ENCODE measurements around the gene PRICKLE4. TPM values are rescaled to one million over a fixed set of nuclear protein-coding genes. Genes with fewer than 3 reads are reported as not detected.

PRICKLE4 gene
- total and polyA plus RNA-seq, 2 of the 13 experiments (the other 11 are each of a cell fraction or from before 2014, with no cell fraction given) = 0.92 to 1.2 TPM

DNA sequence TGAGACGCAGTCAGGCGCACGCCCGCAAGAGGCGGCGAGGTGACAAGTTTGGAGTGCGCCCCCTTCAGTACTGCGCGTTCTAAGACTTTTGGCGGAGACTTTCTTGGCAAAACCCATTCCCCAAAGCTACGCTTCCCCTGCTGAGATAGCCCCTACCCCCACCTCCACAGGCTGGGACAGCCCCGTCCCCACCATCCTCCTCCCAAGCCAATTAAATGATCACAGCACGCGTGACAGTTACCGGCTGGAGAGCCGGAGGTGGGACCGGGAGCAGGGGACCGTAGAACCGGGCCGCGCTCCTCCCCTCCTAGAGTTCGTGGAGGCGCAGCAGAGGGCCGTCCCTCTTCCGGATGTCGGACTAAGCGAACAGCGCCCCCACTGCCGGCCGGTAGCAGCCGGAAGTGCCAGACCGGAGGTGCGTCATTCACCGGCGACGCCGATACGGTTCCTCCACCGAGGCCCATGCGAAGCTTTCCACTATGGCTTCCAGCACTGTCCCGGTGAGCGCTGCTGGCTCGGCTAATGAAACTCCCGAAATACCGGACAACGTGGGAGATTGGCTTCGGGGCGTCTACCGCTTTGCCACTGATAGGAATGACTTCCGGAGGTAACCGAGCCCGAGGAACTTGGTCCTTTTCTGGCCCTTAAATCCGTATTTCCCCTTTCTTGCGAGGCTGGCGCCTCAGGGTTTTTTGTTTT is 6.8 kb downstream of the PRICKLE4 start, which contains the start of gene TOMM6 (continued):
- TF ChIP-seq CBX1 (IDR thresholded peaks at IDR 0.05; ENCODE audit: low read depth) (peak; percentile 94), IRF2 (CRISPR knock-in tag; IDR thresholded peaks at IDR 0.05) (peak; percentile 97), ZNF777 (CRISPR knock-in tag; IDR thresholded peaks at IDR 0.05) (no peak), PCBP1 (IDR thresholded peaks at IDR 0.05; ENCODE audit: borderline replicate concordance, low read depth, low read length) (peak; percentile 83; the same call in 1 of the 2 replicates), ZNF230 (CRISPR knock-in tag; IDR thresholded peaks at IDR 0.05) (peak; percentile 59; the same call in 1 of the 2 replicates), ZNF232 (CRISPR knock-in tag; IDR thresholded peaks at IDR 0.05; ENCODE audit: borderline replicate concordance) (0 out of 2 replicates have a peak, but pooled peaks have one; percentile 8), PBX2 (CRISPR knock-in tag; IDR thresholded peaks at IDR 0.05) (0 out of 2 replicates have a peak, but pooled peaks have one; percentile 12), SRSF9 (IDR thresholded peaks at IDR 0.05; ENCODE audit: borderline replicate concordance, insufficient read depth, low read depth, low read length, poor library complexity, severe bottlenecking) (no peak), KDM5A (IDR thresholded peaks at IDR 0.05; ENCODE audit: borderline replicate concordance, low read length) (peak; percentile 95), ZSCAN29 (CRISPR knock-in tag; conservative IDR thresholded peaks at IDR 0.05) (0 out of 2 replicates have a peak, but pooled peaks have one; percentile 9), HNRNPLL (IDR thresholded peaks at IDR 0.05; ENCODE audit: low read depth, low read length, poor library complexity, severe bottlenecking) (peak; percentile 90), TBX3 (IDR thresholded peaks at IDR 0.05; ENCODE audit: borderline replicate concordance) (peak; percentile 58; the same call in 1 of the 2 replicates)
- TF ChIP-seq, protein P1, sequence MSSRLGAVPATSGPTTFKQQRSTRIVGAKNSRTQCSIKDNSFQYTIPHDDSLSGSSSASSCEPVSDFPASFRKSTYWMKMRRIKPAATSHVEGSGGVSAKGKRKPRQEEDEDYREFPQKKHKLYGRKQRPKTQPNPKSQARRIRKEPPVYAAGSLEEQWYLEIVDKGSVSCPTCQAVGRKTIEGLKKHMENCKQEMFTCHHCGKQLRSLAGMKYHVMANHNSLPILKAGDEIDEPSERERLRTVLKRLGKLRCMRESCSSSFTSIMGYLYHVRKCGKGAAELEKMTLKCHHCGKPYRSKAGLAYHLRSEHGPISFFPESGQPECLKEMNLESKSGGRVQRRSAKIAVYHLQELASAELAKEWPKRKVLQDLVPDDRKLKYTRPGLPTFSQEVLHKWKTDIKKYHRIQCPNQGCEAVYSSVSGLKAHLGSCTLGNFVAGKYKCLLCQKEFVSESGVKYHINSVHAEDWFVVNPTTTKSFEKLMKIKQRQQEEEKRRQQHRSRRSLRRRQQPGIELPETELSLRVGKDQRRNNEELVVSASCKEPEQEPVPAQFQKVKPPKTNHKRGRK (CRISPR knock-in tag; IDR thresholded peaks at IDR 0.05) = peak; percentile 88; the same call in 1 of the 2 replicates
- TF ChIP-seq, protein P2, sequence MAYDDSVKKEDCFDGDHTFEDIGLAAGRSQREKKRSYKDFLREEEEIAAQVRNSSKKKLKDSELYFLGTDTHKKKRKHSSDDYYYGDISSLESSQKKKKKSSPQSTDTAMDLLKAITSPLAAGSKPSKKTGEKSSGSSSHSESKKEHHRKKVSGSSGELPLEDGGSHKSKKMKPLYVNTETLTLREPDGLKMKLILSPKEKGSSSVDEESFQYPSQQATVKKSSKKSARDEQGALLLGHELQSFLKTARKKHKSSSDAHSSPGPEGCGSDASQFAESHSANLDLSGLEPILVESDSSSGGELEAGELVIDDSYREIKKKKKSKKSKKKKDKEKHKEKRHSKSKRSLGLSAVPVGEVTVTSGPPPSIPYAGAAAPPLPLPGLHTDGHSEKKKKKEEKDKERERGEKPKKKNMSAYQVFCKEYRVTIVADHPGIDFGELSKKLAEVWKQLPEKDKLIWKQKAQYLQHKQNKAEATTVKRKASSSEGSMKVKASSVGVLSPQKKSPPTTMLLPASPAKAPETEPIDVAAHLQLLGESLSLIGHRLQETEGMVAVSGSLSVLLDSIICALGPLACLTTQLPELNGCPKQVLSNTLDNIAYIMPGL (CRISPR knock-in tag; IDR thresholded peaks at IDR 0.05; ENCODE audit: borderline replicate concordance in 1 of 2, low read depth in 1 of 2) = peak; percentile 99 to 100
- TF ChIP-seq, protein P3, sequence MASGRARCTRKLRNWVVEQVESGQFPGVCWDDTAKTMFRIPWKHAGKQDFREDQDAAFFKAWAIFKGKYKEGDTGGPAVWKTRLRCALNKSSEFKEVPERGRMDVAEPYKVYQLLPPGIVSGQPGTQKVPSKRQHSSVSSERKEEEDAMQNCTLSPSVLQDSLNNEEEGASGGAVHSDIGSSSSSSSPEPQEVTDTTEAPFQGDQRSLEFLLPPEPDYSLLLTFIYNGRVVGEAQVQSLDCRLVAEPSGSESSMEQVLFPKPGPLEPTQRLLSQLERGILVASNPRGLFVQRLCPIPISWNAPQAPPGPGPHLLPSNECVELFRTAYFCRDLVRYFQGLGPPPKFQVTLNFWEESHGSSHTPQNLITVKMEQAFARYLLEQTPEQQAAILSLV (CRISPR knock-in tag; IDR thresholded peaks at IDR 0.05; ENCODE audit: borderline replicate concordance) = no peak; the same call in 1 of the 2 replicates
- TF ChIP-seq, protein P4, sequence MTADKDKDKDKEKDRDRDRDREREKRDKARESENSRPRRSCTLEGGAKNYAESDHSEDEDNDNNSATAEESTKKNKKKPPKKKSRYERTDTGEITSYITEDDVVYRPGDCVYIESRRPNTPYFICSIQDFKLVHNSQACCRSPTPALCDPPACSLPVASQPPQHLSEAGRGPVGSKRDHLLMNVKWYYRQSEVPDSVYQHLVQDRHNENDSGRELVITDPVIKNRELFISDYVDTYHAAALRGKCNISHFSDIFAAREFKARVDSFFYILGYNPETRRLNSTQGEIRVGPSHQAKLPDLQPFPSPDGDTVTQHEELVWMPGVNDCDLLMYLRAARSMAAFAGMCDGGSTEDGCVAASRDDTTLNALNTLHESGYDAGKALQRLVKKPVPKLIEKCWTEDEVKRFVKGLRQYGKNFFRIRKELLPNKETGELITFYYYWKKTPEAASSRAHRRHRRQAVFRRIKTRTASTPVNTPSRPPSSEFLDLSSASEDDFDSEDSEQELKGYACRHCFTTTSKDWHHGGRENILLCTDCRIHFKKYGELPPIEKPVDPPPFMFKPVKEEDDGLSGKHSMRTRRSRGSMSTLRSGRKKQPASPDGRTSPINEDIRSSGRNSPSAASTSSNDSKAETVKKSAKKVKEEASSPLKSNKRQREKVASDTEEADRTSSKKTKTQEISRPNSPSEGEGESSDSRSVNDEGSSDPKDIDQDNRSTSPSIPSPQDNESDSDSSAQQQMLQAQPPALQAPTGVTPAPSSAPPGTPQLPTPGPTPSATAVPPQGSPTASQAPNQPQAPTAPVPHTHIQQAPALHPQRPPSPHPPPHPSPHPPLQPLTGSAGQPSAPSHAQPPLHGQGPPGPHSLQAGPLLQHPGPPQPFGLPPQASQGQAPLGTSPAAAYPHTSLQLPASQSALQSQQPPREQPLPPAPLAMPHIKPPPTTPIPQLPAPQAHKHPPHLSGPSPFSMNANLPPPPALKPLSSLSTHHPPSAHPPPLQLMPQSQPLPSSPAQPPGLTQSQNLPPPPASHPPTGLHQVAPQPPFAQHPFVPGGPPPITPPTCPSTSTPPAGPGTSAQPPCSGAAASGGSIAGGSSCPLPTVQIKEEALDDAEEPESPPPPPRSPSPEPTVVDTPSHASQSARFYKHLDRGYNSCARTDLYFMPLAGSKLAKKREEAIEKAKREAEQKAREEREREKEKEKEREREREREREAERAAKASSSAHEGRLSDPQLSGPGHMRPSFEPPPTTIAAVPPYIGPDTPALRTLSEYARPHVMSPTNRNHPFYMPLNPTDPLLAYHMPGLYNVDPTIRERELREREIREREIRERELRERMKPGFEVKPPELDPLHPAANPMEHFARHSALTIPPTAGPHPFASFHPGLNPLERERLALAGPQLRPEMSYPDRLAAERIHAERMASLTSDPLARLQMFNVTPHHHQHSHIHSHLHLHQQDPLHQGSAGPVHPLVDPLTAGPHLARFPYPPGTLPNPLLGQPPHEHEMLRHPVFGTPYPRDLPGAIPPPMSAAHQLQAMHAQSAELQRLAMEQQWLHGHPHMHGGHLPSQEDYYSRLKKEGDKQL (CRISPR knock-in tag; IDR thresholded peaks at IDR 0.05; ENCODE audit: low read depth) = 0 out of 2 replicates have a peak, but pooled peaks have one; percentile 34

Measured in HepG2 (cell line).